Fibroblast of lung (primary cell): Measurements from ENCODE around the gene EIF2S1.

Experiments
- EZH2 ChIP-seq: IDR thresholded peaks from 2 replicates; pipeline ENCODE4 v1.5.1; 2012; ENCODE audit warnings: low read length, control low read depth, mild to moderate bottlenecking; ENCODE audit errors: missing control alignments
- TF ChIP-seq, protein P1 (sequence below), 2 donors: IDR thresholded peaks in 1 of 2; conservative IDR thresholded peaks in 1 of 2; 1 replicate in 1 of 2; 2 replicates in 1 of 2; pipeline ENCODE4 v1.5.1; 2011 to 2012; ENCODE audit warnings: low read length in 2 of 2, control low read depth in 1 of 2, inconsistent platforms in 1 of 2, low read depth in 1 of 2, mild to moderate bottlenecking in 1 of 2

DNA sequence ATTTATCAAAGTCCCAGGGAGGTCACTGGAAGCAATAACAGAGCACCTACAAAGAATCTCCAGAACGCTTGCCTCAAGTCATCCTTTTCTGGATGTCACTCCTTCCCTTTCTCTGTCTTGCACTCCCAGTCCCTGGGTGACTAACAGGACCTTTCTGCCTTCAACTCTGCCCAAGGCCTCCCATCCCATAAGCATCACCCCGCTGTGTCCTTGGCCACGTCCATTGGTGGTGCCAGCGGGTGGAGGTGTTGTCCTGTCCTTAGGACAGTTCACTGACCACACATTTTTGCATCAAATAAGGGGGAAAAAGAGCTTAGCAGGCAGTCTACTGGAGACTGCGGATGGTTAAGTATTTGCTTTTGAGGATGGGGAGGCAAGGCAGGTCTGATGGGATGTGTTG is 75.5 kb downstream of the EIF2S1 start:
- TF ChIP-seq, protein P1, sequence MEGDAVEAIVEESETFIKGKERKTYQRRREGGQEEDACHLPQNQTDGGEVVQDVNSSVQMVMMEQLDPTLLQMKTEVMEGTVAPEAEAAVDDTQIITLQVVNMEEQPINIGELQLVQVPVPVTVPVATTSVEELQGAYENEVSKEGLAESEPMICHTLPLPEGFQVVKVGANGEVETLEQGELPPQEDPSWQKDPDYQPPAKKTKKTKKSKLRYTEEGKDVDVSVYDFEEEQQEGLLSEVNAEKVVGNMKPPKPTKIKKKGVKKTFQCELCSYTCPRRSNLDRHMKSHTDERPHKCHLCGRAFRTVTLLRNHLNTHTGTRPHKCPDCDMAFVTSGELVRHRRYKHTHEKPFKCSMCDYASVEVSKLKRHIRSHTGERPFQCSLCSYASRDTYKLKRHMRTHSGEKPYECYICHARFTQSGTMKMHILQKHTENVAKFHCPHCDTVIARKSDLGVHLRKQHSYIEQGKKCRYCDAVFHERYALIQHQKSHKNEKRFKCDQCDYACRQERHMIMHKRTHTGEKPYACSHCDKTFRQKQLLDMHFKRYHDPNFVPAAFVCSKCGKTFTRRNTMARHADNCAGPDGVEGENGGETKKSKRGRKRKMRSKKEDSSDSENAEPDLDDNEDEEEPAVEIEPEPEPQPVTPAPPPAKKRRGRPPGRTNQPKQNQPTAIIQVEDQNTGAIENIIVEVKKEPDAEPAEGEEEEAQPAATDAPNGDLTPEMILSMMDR (conservative IDR thresholded peaks at IDR 0.05 in 1 of 2, IDR thresholded peaks at IDR 0.05 in 1 of 2; ENCODE audit: low read depth in 1 of 2, low read length in 2 of 2), result no peak
- TF ChIP-seq EZH2, result no peak
